NB4 (cell line): ENCODE data around the gene ZNF460.
"Not testable (repeated sequence)": the region's sequence is repeated elsewhere in the genome, so short reads cannot be mapped to it uniquely, and the experiment has no call there.

Experiments used
- DNase-seq: peaks from one replicate; pipeline ENCODE4 v3.0.0; 2010; ENCODE audit warnings: low read depth
- H3K4me3 ChIP-seq: one replicate; pipeline ENCODE4 v1.5.1; 2011; ENCODE audit warnings: mild to moderate bottlenecking, low read depth, low read length, moderate library complexity
- CTCF ChIP-seq: IDR thresholded peaks from one replicate; pipeline ENCODE4 v1.5.1; 2012; ENCODE audit warnings: low read depth, low read length
- MAX ChIP-seq: IDR thresholded peaks from 2 replicates; pipeline ENCODE4 v1.6.1; 2011; ENCODE audit warnings: low read depth, low read length
- MYC ChIP-seq: IDR thresholded peaks from 2 replicates; pipeline ENCODE4 v1.6.1; 2011; ENCODE audit warnings: low read depth, low read length
- POLR2A ChIP-seq: IDR thresholded peaks from 2 replicates; pipeline ENCODE4 v1.6.1; 2011; ENCODE audit warnings: mild to moderate bottlenecking; ENCODE audit not compliant: insufficient read length; ENCODE audit errors: extremely low read depth

ZNF460 gene

DNA sequence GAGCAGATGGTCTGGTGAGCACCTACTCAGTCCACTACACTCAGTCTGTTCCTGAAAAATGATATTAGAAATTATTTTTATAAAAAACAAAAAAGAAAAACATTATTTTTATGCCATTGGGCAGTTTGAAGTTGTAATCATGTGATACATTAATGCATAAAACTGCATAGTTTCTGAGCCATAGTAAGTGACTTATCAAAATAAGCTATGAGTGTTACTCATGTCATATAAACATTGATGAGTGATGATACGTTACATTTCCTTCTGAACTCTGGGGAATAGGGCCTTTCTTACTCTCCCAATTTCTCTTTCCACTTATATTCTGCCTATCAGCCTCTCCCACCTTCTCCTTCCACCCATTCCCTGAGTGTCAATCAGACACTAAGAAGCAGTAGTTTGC is 31.0 kb upstream of the ZNF460 start:
- H3K4me3 ChIP-seq, result no peak overlapping the region
- TF ChIP-seq MAX (no peak), CTCF (no peak), MYC (no peak), POLR2A (no peak)
- no peak for DNase-seq

DNA sequence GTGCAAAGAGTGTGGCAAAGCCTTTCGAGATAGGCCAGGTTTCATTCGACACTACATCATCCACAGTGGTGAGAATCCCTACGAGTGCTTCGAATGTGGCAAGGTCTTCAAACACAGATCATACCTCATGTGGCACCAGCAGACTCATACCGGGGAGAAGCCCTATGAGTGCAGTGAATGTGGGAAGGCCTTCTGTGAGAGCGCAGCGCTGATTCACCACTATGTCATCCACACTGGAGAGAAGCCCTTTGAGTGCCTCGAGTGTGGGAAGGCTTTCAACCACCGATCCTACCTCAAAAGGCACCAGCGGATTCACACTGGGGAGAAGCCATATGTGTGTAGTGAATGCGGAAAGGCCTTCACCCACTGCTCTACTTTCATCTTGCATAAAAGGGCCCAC is 26.5 kb upstream of the ZNF460 start:
- DNase-seq, H3K4me3 ChIP-seq: not testable (repeated sequence)

DNA sequence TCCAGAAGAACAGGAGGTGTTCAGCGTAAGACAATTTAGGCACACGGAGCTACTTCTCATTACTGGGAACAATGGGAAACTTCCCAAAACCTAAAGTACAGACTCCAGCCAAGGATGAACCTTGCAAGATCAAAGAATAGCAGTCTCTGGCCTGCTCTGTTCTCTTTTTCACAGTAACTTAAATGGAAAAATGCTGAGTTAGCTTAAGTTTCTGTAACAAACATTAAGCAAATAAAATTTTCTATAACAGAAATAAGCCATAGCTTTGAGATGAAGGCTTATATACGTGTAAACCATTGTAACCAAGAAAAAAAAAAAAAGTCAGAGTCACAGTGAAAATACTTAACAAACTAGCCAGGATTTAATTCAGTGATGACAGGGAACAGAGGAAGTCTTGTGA is 18.2 kb upstream of the ZNF460 start:
- no peak for TF ChIP-seq POLR2A
- no peak for TF ChIP-seq MAX
- TF ChIP-seq MYC, result no peak
- no peak for TF ChIP-seq CTCF
- no peak for DNase-seq
- H3K4me3 ChIP-seq, result no peak overlapping the region

DNA sequence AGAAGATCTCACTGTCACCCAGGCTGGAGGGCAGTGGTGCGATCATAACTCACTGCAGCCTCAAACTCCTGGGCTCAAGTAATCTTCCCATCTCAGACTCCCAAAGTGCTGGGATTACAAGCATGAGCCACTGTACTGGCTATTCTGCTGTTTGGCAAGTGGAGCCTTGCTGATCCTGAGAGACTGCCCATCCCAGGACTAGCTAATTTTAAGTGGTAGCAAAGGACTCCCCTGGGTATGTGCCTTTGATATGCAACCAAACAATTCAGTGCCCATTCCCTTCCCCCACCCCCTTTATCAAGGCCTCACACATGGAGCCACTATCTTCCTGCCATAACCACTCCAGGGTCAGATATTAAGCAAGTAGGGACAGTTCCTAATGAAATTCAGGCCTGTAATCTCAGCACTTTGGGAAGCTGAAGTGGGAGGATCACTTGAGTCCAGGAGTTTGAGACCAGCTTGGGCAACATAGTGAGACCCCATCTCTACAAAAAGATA is 17.0 kb upstream of the ZNF460 start:
- H3K4me3 ChIP-seq, result no peak overlapping the region
- DNase-seq, result no peak
- TF ChIP-seq MAX (no peak), CTCF (no peak), POLR2A (no peak), MYC (no peak)

GRCh38 chr19:57267291-57267690 is 13.0 kb upstream of the ZNF460 start:
- no peak overlapping the region for H3K4me3 ChIP-seq
- DNase-seq, result no peak
- no peak for TF ChIP-seq POLR2A
- no peak for TF ChIP-seq MYC
- TF ChIP-seq CTCF, result no peak
- no peak for TF ChIP-seq MAX

- no peak overlapping the region for H3K4me3 ChIP-seq
Observed at GRCh38 chr19:57269515-57270250, 10.6 kb upstream of the ZNF460 start.

More at GRCh38 chr19:57269515-57270250, 10.6 kb upstream of the ZNF460 start:
- TF ChIP-seq MYC, result no peak
- TF ChIP-seq CTCF, result no peak
- no peak for TF ChIP-seq MAX
- TF ChIP-seq POLR2A, result no peak
- no peak for DNase-seq
